ENCODE measurements around the gene AGPAT3. TPM values are rescaled to one million over a fixed set of nuclear protein-coding genes. Genes with fewer than 3 reads are reported as not detected.
A peak's percentile ranks its signal among the peaks of the same experiment; 100 is the strongest.
"Not testable (repeated sequence)": the region's sequence is repeated elsewhere in the genome, so short reads cannot be mapped to it uniquely, and the experiment has no call there.

Gene AGPAT3
- total RNA-seq, 1 donor from 2014 or later, result 93.4 TPM

GRCh38 chr21:43893536-43894205, 28.6 kb downstream of the AGPAT3 start:
- ATAC-seq (peak; percentile 23), DNase-seq (ENCODE audit: missing footprints) (peak; percentile 16)
- intact Hi-C loops (cut with DNase I), result no loop called here

DNA sequence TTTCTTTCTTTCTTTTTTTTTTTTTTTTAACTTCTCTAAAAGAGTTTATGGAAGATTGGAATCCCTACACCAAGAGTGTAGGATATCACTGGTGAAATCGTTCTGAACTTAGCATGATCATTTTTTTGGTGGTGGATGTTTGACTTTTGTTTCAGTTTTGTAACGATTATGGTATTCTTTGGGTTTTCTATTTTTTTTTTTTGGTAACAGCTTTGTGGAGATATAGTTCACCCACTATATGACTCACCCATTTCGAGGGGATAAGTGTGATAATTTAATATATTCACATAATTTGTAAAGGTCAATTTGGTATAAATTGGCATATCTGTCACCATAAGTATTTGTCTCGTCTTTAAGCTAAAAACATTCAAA, 29.2 kb downstream of the AGPAT3 start:
- intact Hi-C loops (cut with DNase I), result no loop called here
- ATAC-seq (no peak), DNase-seq (ENCODE audit: missing footprints) (no peak)

- ATAC-seq (no peak), DNase-seq (ENCODE audit: missing footprints) (no peak)
- intact Hi-C loops (cut with DNase I), result no loop called here
Measured at GRCh38 chr21:43895196-43895595, 30.2 kb downstream of the AGPAT3 start.

GRCh38 chr21:43896696-43897299, 31.8 kb downstream of the AGPAT3 start:
- ATAC-seq; DNase-seq (ENCODE audit: missing footprints); intact Hi-C loops (cut with DNase I): not testable (repeated sequence)

DNA sequence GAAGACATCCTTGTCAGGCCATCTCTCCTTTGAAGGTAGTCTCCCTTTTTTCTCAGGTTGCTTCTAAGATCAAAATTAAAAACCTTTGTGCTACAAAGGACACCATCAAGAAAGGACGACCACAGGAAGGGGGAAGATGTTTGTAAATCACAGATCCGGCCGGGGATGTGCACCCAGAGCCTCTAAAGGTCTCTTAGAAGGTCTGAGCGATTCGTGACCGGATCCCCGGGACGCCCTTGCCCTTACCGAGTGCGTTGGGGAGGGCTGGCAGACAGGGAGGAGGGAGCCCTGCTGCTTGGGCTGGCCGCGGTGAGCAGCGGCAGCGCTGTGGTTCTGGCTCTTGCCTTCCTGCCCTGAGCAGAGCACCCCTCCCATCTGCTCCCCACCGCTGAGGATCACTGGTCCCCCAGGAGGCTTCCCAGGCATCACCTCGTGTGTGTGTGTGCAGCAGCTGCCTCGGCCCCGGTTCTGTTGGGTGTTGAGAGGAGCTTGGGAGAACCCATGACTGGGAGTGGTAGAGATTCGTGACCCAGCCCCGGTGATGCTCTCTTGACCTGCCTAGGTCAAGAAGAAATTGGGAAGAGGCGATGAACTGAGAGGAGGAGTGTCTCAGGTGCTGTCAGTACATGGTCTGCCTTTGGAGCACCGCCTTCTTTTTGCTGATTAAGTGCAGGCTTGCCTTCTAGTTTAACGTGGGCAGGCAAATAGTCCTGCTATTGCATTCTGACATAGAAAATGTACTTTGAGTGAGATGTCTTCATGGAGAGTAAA, 34.5 kb downstream of the AGPAT3 start:
- intact Hi-C loops (cut with DNase I), result no loop called here
- no peak for DNase-seq (ENCODE audit: missing footprints)
- no peak for ATAC-seq

DNA sequence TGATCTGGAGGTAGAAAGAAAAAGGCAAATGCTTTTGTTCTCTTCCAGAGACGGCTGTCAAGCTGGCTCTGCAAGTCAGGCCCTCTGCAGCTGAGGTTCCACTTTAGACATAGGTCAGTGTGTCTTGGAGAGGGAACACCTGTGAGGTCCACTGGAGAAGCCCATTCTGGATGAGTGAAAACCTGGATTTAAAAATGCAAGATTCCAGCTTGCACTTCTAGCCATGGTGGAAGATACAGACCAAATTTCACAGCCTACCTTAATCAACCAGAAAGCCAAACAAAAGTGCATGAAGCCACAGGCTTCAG, 35.0 kb downstream of the AGPAT3 start:
- no peak for ATAC-seq
- intact Hi-C loops (cut with DNase I), result no loop called here
- DNase-seq (ENCODE audit: missing footprints), result no peak

- intact Hi-C loops (cut with DNase I), result no loop called here
- DNase-seq (ENCODE audit: missing footprints), result peak; percentile 6
- no peak for ATAC-seq
Measured at GRCh38 chr21:43900690-43901089, 35.7 kb downstream of the AGPAT3 start.

DNA sequence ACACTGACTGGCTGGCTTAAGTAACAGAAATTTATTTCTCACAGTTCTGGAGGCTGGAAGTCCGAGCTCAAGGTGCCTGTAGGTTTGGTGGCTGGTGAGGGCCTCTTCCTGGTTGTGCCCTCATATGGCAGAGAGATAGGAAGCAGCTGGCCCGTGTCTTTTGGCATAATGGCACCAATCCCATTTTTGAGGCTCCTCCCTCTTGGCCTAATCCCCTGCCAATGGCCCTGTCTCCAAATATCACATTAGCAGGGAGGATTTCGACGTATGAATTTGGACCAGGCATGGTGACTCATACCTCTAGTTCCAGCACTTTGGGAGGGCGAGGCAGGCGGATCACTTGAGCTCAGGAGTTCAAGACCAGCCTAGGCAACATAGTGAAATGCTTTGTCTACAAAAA, 37.4 kb downstream of the AGPAT3 start:
- DNase-seq (ENCODE audit: missing footprints) (no peak), ATAC-seq (peak; percentile 45)
- intact Hi-C loops (cut with DNase I), result no loop called here

DNA sequence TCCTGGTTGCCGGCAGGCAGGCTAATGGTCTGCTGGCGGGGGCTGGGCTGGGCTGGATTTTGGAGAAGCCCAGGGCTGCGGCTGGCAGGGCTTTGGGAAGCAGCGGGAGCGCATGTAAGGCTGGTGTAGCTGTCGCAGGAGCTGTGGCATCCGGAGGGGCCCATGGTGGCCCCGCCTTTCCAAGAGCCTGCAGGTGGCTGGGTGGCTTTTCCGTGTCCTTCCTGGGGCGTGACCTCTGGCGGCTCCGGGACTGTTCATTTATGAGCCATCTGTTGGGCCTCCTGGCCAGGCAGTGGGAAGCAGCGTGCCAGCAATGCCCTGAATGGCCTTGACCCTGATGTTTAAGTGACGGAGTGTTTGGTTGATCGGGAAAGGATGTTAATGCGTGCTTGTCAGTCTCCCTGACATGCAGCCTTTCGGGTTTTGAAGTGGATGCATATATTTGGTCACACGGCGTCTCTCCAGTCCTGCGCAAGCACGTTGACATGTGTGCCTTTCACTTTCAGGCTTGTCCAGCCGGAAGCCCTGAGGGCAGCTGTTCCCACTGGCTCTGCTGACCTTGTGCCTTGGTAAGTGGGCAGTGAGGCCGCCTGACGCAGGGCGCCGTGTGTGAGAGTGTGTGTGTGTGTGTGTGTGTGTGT, 38.5 kb downstream of the AGPAT3 start:
- intact Hi-C loops (cut with DNase I), result loop anchor here (1.0 to 2.0 kb wide), 2 partner anchors 25 to 37 kb away; no protein-coding TSS in a partner anchor
- ATAC-seq (peak; percentile 75), DNase-seq (ENCODE audit: missing footprints) (no peak)

DNA sequence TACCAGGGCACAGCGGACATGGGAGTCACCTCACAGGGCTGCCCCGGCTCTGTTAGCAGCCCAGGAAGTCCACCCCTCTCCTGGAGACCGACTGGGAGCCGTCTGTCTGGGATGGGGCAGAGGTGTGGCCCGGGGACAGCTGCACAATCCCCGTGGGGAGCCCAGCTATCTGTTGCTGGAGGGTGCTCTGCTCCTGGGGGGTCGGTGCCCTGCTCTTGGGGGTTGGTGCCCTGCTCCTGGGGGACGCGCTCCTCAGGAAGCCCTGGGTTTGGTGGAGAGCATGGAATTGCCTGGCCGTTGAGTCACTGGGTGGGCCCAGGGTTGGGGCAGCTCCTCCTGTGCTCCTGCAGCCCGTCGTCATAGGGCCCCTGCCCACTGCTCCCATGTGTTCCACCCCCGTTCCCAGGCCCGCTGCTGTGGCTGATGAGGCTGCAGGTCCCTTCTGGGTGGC, 39.3 kb downstream of the AGPAT3 start:
- intact Hi-C loops (cut with DNase I), result loop anchor here (2.0 kb wide), 1 partner anchor 24 kb away; no protein-coding TSS in a partner anchor
- ATAC-seq (no peak), DNase-seq (ENCODE audit: missing footprints) (no peak)

DNA sequence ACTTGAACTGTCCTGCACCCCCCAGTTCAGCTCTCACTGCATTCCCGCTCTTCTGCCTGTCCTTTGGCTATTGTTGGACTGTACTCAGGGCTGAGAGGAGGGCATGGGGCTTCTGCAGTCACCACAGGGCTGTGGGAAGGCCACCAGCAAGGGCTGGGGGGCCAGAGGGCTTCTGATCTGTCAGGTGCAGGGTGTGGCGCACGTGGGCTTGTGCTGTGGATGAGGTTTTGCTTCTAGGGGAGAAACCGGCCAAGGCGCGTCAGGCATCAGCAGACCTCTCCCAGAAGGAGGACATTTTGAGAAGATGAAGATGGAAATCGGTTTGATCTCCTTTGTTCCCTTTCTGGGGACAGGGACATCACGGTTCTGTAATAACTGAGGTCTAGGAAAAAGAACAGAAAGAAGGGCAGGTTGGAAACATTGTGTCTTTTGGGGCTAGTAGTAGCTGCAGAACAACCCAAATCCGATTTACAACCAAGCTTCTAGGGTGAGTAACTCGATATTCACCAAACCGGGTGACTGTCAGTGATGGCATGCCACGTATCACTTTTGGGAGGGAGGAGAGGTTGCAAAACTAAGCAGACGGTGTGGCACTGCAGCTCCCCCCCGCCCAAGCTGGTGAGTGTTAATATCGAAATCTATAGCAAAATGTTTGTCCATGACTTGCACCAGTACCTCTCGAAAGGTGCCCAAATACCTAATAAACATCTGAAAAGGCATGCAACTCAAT, 40.9 kb downstream of the AGPAT3 start:
- ATAC-seq (no peak), DNase-seq (ENCODE audit: missing footprints) (no peak)
- intact Hi-C loops (cut with DNase I), result loop anchor here (2.0 kb wide), 1 partner anchor 23 kb away; no protein-coding TSS in a partner anchor

- intact Hi-C loops (cut with DNase I), result no loop called here
- ATAC-seq (no peak), DNase-seq (ENCODE audit: missing footprints) (no peak)
Measured at GRCh38 chr21:43906585-43907370, 41.8 kb downstream of the AGPAT3 start.

DNA sequence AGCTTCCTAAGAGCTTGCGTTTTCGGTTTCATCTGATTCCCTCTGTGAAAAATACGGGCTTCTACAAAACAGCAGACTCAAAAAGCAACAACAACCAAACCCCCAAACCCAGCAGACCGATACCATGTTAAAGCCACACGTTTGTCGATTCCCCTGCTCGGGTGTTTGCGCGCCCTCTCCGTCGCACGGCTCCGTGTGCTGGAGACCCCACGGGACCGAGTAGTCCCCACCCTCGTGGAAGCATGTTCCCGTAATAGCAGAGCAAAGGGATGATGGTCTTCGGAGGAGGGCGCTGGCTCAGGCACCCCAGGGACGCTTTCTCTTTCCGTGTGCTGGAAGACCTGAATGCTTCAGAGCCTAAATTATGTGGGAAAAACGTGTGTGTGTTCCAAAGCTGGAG, 42.7 kb downstream of the AGPAT3 start:
- intact Hi-C loops (cut with DNase I), result no loop called here
- ATAC-seq, result no peak
- DNase-seq (ENCODE audit: missing footprints), result no peak

DNA sequence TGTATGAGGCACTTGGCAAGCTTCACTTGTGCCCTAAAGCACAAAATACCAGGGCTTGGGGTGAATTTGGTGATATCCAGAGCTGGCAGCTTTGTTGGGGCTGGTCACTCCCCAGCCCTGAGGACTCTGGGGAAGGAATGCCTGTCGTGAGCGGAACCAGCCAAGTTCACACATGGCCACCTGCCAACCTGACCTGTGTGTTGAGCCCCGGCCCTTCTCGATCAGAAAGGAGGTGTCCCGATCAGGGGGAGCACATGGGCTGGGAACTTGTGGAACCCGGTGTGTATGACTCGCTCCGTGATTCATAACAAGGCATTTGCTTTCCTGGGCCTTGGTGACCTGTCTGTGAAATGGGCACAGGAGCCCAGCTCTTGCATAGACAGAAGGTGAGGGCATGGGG, 43.1 kb downstream of the AGPAT3 start:
- ATAC-seq (no peak), DNase-seq (ENCODE audit: missing footprints) (no peak)
- intact Hi-C loops (cut with DNase I), result no loop called here

DNA sequence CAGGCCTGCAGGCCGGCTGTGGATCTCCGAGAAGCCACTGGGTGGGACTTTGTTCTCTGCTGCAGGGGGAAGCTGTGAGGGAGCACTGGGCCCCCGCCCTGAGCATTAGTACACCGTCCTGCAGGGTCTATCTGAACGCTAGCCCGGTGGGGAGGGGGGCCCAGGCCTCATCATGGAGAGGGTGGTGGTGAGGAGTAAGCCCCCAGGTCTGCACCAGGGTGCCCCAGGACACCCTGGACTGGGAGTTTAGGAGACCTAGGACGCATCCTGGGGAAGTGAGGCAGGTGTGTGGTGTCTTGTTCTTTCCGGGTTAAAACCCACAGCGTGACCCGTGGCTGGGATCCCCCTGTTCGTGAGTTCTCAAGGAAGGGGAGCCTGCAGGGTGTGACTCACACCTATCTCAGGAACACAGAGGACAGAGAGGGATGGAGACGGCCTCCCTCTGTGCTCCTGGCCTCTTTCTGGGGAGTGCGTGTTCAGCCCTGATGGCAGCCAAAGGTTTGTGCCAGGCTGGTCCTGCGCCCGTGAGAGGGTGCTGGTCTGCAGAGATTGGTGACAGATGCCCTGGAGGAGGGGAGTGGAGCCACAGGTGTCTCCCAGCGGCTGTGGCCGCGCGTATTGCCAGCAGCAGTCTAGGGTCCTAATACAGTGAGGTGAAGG, 44.8 kb downstream of the AGPAT3 start:
- intact Hi-C loops (cut with DNase I), result loop anchor here (2.0 kb wide), 1 partner anchor 25 kb away; no protein-coding TSS in a partner anchor
- ATAC-seq (peak; percentile 23), DNase-seq (ENCODE audit: missing footprints) (no peak)

GRCh38 chr21:43910460-43910859, 45.4 kb downstream of the AGPAT3 start:
- intact Hi-C loops (cut with DNase I), result loop anchor here (2.0 kb wide), 1 partner anchor 26 kb away; no protein-coding TSS in a partner anchor
- no peak for ATAC-seq

More at GRCh38 chr21:43910460-43910859, 45.4 kb downstream of the AGPAT3 start:
- DNase-seq (ENCODE audit: missing footprints), result no peak

All from Right ventricle myocardium inferior (tissue), 1 donor.